GM11168 (cell line): ENCODE measurements around the gene MB.
"Not testable (repeated sequence)": the region's sequence is repeated elsewhere in the genome, so short reads cannot be mapped to it uniquely, and the experiment has no call there.

Experiments
- in situ Hi-C: fragments of 300-500 bp; cut with MboI; formaldehyde crosslinking; loops from one replicate; pipeline ENCODE4 v1.12.0; 2022; ENCODE audit warnings: low sequenced_read_pairs; ENCODE audit not compliant: unreplicated experiment

MB gene

GRCh38 chr22:35617137-35617755 lies at the start of gene MB:
Gene MB (minus strand): TSS chr22:35617329. CDS start chr22:35617257, 72 bp downstream.
- in situ Hi-C loops: no loop called here

DNA sequence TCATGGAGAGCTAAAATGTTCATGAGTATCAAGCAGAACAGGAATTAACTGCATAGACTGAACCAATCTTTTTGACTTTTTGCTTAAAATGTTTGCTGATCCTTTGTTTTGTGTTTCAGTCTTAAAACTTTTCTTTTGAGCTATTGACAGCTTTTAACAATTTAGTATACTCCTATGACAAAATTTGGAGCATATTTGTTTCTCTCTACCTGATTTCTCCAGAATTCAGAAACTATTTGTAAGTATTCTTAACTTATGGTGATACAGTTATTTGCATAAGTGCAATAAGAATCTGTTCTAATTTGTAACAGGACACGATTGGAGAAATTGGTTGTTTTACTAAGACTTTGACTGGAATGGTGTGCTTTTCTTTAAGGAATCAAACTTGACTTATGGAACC lies 49.6 kb upstream of the MB start:
- in situ Hi-C loops: not testable (repeated sequence)

GRCh38 chr22:35664955-35665587 lies 47.9 kb upstream of the MB start:
- in situ Hi-C loops: no loop called here

- in situ Hi-C loops: no loop called here
Observed at GRCh38 chr22:35663371-35663770, 46.2 kb upstream of the MB start.

DNA sequence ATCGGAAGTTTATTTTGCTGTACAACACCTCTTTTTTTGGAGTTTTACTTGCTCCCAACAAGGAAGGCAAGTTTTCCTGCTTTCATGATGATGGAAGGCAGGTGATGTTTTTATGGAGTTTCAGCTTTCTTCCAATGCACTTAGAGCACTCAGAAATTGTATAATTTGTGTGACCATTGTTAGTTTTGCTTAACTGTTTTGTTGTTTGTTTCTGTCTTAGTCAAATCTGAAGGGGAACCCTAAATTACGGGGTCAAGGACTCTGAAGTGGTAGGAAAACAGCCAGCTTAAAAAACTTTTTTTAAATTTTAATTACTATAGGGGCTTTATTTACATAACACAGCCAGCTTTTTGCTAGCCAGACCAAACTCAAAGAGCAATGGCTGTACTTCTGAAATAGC lies 45.8 kb upstream of the MB start:
- in situ Hi-C loops: no loop called here

GRCh38 chr22:35661464-35661863 lies 44.3 kb upstream of the MB start:
- in situ Hi-C loops: no loop called here

DNA sequence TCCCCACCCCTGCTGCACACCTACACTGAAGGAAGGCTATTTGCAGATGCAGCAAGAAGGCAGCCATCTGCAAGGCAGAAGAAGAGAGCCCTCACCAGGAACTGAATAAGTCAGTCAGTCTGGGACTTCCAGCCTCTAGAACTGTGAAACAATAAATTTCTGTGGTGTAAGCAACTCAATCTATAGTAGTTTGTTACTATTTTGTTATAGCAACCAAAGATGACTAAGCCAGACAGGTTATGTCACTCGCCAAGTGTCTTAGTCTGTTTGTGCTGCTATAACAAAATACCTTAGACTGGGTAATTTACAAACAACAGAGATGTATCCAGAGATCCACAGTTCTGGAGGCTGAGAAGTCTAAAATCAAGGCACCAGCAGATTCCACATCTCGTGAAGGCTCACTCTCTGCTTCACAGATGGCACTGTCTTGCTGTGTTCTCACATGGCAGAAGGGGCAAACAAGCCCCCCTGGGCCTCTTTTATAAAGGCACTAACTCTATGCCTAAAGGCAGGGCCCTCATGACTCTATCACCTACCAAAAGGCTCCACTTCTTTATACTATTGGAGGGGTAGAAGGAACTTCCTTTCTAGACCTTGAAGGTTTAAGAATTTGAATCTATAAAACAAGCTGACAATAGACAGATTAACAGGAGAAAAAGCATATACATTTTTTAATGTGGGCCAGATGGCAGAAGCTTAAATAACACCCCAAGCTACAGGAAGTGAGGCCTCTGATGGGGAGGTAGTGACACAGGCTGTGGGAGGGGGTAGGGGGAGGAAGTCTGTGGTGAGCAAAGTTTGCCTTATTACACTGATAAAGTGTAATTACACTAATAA lies 43.4 kb upstream of the MB start:
- in situ Hi-C loops: no loop called here

DNA sequence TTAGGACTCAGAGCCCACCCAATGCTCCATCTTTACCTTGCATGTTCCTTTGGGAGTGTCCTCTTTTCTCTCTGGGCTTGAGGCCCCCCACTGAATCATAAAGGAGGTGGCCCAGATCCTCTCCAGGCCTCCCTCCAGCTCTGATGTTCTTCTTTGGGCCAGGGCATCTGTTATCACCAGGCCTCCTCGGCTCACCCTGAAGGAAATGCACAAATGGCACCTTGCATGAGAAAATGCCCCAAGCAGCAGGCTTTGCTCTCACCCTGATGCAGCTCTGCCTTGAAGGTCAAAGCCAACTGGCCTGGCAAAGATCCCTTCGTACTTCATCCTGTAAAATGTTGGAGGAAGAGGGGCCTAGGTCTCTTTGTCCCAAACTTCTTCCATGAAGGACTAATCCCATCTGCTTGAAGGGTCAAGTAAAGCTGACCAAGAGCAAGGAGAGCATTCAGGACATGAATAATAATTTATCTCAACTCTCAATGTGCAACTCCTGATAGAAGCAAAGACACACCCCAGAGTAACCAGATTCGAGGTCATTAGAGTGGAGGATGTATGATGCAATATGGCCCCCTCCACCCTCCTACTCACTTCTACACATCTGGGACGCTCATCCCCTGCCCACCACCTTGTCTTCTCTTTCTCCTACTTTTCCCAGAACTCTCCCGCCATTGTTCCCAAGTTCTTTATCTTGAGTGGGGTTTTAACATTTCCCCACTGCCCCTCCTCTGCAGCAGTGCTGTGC lies 40.6 kb upstream of the MB start:
- in situ Hi-C loops: no loop called here

DNA sequence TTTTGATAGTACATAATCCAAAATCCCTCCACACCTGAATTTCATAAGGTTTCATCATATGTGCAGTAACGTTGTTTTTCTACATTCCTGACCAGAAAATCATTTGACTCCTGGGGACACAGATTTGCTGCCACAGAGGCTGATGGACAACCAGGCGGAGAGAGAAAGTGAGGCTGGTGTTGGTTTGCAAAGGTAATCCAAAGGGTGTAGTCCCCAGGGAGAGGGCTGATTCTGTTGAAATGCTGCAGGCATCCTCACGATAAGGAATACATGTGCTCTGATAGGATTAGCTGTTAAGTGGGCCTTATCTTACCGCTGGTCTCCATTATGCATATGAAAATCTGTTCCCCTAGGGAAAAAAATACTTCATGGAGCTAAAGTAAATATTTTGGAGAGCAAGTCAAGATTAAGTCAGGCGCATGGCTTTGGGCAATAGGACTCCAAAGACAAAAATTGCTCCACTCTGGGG lies 39.2 kb upstream of the MB start:
- in situ Hi-C loops: no loop called here

DNA sequence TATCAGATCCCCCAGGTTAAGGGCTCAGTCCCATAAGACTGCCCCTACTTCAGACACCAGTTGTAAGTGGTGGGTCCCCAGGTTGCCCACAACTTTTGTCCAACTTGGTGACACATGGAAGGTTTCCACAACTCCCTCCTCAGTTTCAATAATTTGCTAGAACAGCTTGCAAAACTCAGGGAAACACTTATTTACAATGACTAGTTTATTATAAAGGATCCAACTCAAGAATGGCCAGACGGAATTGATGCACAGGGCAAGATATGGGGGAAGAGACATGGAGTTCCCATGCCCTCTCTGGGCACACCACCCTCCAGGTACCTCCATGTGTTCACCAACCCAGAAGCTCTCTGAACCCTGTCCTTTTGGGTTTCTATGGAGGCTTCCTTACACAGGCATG lies 36.7 kb upstream of the MB start:
- in situ Hi-C loops: no loop called here

DNA sequence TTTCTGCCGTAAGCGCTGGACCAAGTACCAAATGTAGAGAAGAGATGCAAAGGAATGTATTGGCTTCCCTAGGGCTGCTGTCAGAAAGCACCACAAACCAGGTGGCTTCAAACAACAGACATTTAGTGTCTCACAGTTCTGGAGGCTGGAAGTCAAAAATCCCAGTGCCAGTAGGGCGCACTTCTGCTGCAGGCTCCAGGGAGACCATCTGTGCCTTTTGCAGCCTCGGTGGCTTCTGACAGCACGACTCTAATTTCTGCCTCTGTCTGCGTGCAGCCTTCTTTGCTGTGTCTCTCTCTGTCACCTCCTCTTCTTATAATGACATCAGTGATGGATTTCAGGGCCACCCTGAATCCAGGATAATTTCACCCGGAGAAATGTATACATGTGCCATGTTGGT lies 34.0 kb upstream of the MB start:
- in situ Hi-C loops: no loop called here

DNA sequence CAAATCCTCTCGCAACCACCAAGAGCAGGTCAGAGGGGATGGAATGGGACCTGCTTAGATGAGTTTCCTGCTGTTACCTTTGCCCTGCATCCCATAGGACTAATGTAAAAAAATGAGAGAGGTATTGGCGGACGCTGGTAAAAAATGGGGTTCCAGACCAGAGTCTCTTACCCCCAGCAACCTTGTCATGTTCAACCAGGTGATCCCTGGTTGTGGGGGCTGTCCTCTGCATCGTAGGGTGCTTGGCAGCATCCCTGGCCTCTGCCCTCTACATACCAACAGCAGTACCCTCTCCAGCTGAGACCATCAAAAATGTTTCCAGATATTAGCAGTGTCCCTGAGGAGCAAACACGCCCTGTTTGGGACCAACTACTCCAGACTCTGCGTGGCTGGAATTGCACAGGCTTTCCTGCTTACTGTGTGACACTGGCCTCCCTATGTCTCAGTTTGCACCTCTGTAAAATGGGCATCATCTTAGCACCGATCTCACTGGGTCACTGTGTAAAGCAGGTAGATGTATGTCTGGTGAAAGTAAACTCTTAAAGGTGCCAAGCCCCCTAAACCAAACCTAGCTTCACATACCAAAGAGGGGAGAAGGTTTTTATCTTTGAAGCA lies 32.6 kb upstream of the MB start:
- in situ Hi-C loops: no loop called here

DNA sequence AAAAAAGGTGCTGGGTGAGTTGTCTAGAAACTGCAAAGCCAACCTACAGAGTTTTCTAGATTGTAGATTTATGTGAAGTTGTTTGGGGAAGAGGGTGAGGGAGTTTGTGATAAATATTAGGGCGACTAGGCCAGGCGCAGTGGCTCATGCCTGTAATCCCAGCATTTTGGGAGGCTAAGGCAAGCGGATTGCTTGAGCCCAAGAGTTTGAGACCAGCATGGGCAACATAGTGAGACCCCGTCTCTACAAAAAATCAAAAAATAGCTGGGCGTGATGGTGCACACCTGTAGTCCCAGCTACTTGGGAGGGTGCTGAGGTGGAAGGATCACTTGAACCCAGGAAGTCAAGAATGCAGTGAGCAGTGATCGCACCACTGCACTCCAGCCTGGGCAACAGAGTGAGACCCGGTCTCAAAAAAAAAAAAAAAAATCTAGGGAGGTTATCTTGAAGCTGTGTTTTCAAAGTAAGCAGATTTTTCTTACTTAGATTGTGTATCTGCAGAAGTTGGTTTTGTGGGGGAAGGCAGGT lies 32.0 kb upstream of the MB start:
- in situ Hi-C loops: no loop called here

GRCh38 chr22:35648066-35649025 lies 31.2 kb upstream of the MB start, which contains the start of gene APOL6:
Gene APOL6 (plus strand): TSS chr22:35648446. CDS start chr22:35656426, 7,980 bp downstream.
- in situ Hi-C loops: no loop called here

DNA sequence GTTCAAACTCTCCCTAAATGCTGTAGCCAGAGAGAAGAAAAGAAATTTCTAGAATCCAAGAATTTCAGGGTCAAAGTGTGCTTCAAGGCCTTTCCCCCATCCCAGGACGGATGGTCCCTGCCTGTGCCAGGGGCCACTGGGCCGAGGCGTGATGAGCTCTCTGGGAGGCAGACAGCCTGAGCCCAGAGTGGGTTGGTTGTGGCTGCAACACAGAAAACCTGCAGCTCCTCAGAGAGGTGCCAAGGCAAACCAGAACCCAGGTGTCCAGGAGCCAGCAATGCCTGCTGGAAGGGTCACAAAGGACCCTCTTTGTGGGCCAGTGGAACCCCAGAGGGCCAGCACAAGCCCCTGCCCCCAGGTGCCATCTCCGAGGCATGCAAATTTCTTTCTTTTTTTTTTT lies 28.5 kb upstream of the MB start:
- in situ Hi-C loops: no loop called here

GRCh38 chr22:35643991-35644390 lies 26.9 kb upstream of the MB start:
- in situ Hi-C loops: no loop called here

DNA sequence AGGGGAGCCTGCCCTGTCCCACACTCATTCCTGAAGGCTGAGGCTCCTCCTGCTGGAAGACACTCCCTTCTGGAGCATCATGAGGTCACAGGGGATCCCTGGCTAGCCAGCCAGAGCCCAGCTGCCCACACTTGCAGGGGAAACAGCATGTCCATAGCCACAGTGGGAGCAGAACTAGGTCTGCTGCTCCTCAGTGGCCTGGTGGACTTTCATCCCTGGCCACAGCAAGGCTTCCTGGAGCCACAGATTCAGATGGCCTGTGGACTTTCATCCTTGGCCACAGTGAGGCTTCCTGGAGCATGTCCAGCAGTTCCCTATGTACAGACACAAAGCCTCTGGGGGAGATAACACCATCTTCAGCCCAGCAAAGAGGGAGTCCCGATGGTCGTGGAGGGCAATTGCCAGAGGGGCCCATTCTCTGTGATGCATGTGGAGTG lies 25.2 kb upstream of the MB start:
- in situ Hi-C loops: no loop called here

GRCh38 chr22:35641494-35642120 lies 24.5 kb upstream of the MB start:
- in situ Hi-C loops: no loop called here
